ENCODE data around the gene TPST2.

The TPST2 gene

DNA sequence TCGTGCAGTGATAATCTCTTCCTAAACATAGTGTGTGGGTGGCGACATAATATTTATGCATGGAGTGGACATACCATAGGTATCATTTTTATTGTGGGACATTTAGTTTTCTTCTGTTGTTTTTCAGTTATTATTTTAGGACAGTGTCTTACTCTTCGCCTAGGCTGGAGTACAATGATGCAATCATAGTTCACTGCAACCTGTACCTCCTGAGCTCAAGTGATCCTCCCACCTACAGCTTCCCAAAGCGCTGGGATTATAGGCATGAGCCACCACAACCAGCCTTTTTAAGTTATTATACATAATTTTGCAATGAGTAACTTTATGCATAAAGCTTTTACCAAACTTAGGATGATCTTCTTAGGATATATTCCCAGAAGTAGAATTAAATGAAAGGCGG lies 103.5 kb downstream of the TPST2 start:
- DNase-seq, result no peak

- DNase-seq, result no peak
Observed at GRCh38 chr22:26485806-26486390, 104.0 kb downstream of the TPST2 start.

DNA sequence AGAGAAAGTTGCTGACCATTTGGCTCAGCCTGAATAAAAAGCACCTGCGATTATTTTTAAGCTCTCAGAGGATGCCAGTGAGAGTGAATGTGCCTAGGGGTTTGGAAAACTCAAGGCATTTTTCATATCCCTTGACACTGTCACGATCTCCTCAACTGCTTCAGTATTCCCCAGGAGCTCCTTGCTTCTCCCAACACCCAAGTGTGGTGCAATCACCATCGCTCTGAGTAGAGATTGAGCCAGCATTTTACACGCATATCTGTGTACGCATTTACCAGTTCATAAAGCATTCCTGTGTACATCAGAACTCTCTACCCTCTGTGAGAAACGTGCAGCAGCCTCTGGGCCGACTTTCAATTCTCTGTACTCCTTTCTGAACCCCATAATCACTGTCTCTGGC lies 104.9 kb downstream of the TPST2 start:
- DNase-seq, result no peak

GRCh38 chr22:26484360-26484706 lies 105.6 kb downstream of the TPST2 start:
- no peak for DNase-seq

- DNase-seq, result peak; percentile 41
Observed at GRCh38 chr22:26483439-26484359, 106.2 kb downstream of the TPST2 start, which contains the start of the genes HPS4 and SRRD. Gene HPS4 (minus strand): TSS chr22:26483783. CDS start chr22:26481762, 2,021 bp downstream. Gene SRRD (plus strand): TSS chr22:26483877. CDS start chr22:26483891, 14 bp downstream.

DNA sequence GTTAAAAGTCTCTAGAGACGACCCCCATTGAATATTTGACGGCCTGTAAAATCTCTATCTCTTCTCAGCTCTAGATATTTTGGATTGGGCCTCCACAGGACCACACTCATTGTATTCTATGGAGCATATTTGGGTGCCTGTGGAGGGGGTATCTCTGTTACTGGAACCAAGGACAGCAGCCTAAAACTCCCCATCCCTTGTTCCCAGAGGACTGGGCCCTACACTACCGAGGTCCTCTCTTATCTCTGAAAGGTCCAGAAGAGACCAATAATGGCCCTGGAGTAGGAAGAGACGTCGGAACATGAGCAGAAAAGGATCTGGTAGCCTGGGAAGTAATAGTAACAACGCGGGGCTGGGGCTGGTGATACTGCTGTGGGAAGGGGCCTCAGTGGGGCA lies 106.9 kb downstream of the TPST2 start:
- DNase-seq, result no peak

- no peak for DNase-seq
Observed at GRCh38 chr22:26482161-26482560, 107.8 kb downstream of the TPST2 start.

DNA sequence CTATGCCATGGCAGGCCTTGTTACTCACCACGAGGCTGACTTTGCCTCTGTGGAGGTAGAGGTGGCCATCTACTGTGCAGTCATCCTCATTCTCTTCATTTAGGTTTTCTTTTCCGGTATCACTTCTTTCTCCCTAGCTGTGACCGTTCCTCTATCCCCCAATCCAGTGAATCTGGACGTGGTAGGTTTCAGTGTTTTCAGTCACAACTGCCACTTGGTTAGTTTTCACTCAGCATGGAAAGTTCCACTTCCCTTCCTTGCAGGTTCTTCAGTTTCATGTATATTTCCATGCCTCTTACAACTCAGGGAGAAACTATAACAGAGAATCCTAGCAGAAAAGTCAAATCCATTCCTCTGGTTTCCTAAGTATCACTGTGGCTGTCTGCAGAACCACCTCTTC lies 108.2 kb downstream of the TPST2 start:
- no peak for DNase-seq

DNA sequence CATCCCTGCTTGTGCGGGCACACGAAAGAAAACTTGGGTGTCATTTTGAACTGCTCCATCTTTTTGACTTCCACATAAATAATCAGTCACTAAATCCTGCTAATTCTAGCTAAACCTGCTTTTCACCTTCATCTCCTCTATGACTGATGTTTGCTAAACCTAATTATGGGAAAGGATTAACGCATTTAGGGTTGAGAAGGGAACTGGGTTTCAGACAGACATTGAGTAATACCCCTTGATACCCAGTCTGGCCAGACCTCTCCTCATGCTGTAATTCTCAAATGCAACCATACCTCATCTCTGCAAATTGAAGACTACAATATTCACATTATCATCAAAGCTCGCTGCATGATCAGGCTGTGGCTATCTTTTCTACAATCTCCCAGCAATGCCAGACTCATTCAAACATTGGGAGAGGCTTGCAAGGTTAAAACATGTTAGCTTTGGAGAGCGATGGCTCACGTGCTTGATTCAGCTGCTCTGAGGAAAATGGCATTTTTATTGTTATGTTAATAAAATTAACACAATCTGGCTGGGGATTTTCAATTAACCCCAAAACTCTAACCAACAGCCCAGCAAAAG lies 108.7 kb downstream of the TPST2 start:
- no peak for DNase-seq

GRCh38 chr22:26480611-26480932 lies 109.4 kb downstream of the TPST2 start:
- DNase-seq, result no peak

GRCh38 chr22:26479792-26480610 lies 109.9 kb downstream of the TPST2 start:
- DNase-seq, result peak; percentile 42

DNA sequence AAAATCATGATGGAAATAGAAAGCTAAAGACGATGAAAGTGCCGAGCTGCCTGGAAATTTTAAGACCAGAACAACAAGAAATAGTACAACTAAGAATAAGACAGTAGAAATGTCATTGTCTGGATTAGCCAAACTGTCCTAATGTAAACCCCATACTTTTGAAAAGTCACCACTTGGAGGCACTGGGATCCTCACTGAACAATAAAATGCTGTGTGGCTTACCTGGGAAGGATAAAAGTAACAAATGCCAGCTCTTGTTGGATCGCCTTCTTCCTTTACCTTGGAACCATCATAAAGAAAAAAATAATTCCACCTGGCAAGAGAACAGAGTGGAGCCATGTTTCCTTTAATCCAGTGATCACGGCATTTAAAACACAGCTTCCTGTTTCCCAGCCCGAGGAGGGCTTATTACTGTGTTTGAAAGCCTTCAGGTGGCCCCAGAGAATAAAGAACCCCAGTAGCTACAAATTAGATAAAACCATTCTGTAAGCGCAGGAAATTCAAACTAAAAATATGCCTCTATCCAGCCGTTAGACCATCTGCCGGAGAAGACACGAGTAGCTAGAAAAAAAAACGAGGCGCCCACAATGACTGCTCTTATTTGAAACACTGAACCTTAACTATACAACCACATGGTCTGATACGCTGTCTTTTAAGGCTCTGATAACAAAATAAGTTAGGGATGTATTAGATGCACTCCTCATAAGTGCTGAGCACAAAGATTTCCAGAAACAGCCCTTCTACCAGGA lies 110.7 kb downstream of the TPST2 start:
- peak; percentile 19 for DNase-seq

DNA sequence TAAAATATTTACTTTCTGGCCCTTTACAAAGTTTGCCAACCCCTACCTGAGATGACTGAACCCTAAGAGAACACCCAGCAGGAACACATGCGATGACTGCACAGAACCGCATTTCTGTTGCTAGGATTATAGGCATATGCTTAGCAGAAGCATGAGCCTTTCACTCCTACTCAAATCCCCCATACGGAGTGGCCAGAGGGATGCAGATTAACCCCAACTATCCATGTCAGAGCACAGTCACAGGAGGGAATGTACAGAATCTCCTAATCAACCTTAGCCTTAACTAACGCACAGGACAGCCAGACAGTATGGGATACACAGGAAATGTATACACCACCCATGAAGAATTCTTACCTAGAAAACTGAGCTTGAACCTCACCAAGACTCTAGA lies 112.6 kb downstream of the TPST2 start:
- DNase-seq, result no peak

DNA sequence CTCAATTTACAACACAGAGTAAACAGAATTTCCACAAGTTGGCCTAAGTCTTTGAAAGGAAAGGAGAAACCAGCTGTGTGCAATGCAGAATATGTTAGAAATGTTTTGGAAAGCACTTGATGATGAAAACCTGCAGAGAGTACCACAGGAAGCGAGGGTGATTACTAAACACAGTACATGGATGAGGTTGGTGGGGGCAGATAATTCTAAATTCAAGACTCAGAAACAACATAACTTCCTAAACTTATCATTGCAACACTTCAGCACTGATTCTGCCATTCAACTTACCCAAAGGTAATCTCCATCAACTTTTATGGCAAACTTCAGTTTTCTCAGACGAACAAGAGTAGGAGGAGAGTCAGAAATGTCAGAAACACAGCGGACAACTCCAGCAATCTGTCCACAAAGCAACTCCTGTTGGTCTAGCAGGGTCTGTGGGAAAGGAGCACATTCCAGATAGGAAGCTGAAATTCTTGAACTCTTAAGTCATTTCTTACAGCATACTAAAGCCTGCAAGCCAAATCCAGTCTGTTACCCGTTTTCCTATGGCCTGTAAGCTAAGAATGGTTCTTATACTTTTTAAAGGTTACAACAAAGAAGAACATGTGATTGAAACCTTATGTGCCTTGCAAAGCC lies 113.1 kb downstream of the TPST2 start:
- DNase-seq, result no peak

- no peak for DNase-seq
Observed at GRCh38 chr22:26474682-26475081, 115.2 kb downstream of the TPST2 start.

Measured in SHP77 treated with DMSO at 0.1 percent for 48 hours (cell line).